Brain microvascular endothelial cell (primary cell): ENCODE data around the gene ERFL.
A peak's percentile ranks its signal among the peaks of the same experiment; 100 is the strongest.
"Not testable (repeated sequence)": the region's sequence is repeated elsewhere in the genome, so short reads cannot be mapped to it uniquely, and the experiment has no call there.

Experiments used
- DNase-seq: peaks from one replicate; pipeline ENCODE4 v3.0.0-alpha.2; 2020
- H3K27ac ChIP-seq: fragments of 250-450 bp; sonication (Bioruptor Pico); 2 replicates; pipeline ENCODE4 v1.5.1; 2020; ENCODE audit warnings: mild to moderate bottlenecking, moderate library complexity
- H3K27me3 ChIP-seq: fragments of 250-450 bp; sonication (Bioruptor Pico); replicated peaks from 2 replicates; pipeline ENCODE4 v1.5.1; 2020; ENCODE audit warnings: mild to moderate bottlenecking
- H3K36me3 ChIP-seq: fragments of 250-450 bp; sonication (Bioruptor Pico); replicated peaks from 2 replicates; pipeline ENCODE4 v1.5.1; 2020; ENCODE audit warnings: mild to moderate bottlenecking
- H3K4me3 ChIP-seq: 2 replicates; pipeline ENCODE4 v1.5.1; 2011; ENCODE audit warnings: low read depth, mild to moderate bottlenecking, control low read depth, low read length, moderate library complexity
- CTCF ChIP-seq: IDR thresholded peaks from 2 replicates; pipeline ENCODE4 v1.5.1; 2011; ENCODE audit warnings: low read depth, mild to moderate bottlenecking, moderate library complexity, low read length, control low read depth, inconsistent platforms; ENCODE audit errors: missing control alignments
- in situ Hi-C: cut with HindIII; loops from 2 replicates; pipeline ENCODE4 v1.10.0; 2017; ENCODE audit warnings: low sequenced_read_pairs, low pct_ligation_motif_present

Gene ERFL

GRCh38 chr19:41940731-41941409 is 12.6 kb upstream of the ERFL start:
- Histone ChIP-seq H3K27ac (no peak overlapping the region), H3K36me3 (no peaks in the 10 kb centered on the region), H3K27me3 (peaks cover 11% of the 10 kb centered on the region), H3K4me3 (peak overlapping the region; percentile 56)
- TF ChIP-seq CTCF = no peak
- in situ Hi-C loops = no loop called here
- DNase-seq = no peak

- in situ Hi-C loops = no loop called here
- peaks cover 15% of the 10 kb centered on the region for H3K27me3 ChIP-seq
- H3K4me3 ChIP-seq = peak overlapping the region; percentile 56
- H3K27ac ChIP-seq = no peak overlapping the region
- no peak for TF ChIP-seq CTCF
- H3K36me3 ChIP-seq = no peaks in the 10 kb centered on the region
- DNase-seq = no peak
Measured at GRCh38 chr19:41939861-41940730, 11.8 kb upstream of the ERFL start.

GRCh38 chr19:41939209-41939608 is 11.0 kb upstream of the ERFL start:
- DNase-seq, H3K27ac ChIP-seq, H3K36me3 ChIP-seq, H3K4me3 ChIP-seq, in situ Hi-C loops: not testable (repeated sequence)
- peaks cover 19% of the 10 kb centered on the region for H3K27me3 ChIP-seq

GRCh38 chr19:41937525-41938468 is 9.5 kb upstream of the ERFL start:
- in situ Hi-C loops = no loop called here
- Histone ChIP-seq H3K36me3 (no peaks in the 10 kb centered on the region), H3K27me3 (peaks cover 31% of the 10 kb centered on the region), H3K4me3 (no peak overlapping the region), H3K27ac (no peak overlapping the region)
- no peak for DNase-seq
- TF ChIP-seq CTCF = no peak

- H3K27ac ChIP-seq = no peak overlapping the region
- H3K4me3 ChIP-seq = no peak overlapping the region
- H3K27me3 ChIP-seq = peaks cover 38% of the 10 kb centered on the region
- H3K36me3 ChIP-seq = no peaks in the 10 kb centered on the region
- DNase-seq = no peak
- in situ Hi-C loops = no loop called here
- no peak for TF ChIP-seq CTCF
Measured at GRCh38 chr19:41936961-41937360, 8.7 kb upstream of the ERFL start.
